Activated effector memory CD4-positive, alpha-beta T cell treated with anti-CD3 and anti-CD28 coated beads, Interleukin-2, amount 50 U/mL, for 16 hours (primary cell): ENCODE data around the gene MT1X.
"Not testable (repeated sequence)": the region's sequence is repeated elsewhere in the genome, so short reads cannot be mapped to it uniquely, and the experiment has no call there.

Source experiments
- DNase-seq: peaks from one replicate; pipeline ENCODE4 v3.0.0-alpha.2; 2020

The MT1X gene

DNA sequence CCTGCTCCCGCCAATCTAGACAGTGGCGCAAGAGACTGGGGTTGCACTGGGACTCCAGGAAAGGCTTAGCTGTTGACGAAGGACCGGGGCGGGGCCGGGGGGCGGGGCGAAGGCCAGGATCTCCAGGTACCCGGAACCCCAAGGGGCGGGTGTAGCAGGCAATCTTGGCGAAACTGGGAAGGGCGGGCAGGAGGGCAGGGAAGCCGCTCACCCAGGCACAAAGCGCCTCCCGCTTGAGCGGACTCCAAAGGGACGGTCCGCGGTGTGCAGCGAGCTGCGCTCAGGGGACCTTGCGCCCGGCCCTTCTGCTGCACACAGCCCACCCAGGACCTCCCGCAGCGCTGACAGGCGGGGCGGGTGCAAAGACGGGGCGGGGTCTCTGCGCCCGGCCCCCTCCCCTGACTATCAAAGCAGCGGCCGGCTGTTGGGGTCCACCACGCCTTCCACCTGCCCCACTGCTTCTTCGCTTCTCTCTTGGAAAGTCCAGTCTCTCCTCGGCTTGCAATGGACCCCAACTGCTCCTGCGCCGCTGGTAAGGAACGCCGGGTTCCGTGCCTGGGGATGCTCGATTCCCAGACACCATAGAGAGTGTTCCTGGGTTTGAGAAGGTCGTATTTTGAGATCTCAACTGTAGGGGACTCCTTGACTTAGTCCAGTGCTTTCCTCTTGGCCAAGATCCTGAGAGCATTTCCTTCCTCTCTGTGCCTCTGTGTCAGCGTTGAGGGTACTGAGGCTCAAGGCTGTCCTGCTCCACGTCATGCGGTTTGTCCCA is 24.5 kb upstream of the MT1X start, which contains the start of gene MT1F:
Gene MT1F, plus strand, starts transcription at position 405 of the 772 bp plus-strand sequence. Its CDS starts 100 bp downstream, at position 505.
- DNase-seq, result peak; percentile 87

DNA sequence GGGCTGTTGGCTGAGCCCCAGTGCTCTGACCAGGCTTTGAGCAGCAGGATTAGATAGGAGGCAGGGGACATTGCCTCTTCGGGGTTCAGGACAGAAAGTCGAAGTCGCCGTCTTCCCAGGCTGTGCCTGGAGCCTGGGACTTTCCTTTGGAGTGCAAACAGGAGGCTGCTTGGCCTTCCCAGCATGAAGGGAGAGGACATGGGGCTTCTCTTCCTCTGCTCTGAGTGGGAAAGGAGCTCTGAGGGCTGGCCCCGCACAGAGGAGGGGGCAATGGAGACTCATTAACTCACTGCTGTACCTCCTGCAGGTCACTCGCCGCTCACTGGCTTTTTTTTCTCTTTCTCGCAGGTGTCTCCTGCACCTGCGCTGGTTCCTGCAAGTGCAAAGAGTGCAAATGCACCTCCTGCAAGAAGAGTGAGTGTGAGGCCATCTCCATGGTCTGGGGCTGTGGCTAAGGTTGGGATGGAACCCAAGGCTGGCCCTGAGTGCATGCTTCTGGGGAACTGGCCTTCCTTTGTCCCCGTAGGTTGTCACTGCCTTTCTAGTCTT is 23.9 kb upstream of the MT1X start:
- no peak for DNase-seq

DNA sequence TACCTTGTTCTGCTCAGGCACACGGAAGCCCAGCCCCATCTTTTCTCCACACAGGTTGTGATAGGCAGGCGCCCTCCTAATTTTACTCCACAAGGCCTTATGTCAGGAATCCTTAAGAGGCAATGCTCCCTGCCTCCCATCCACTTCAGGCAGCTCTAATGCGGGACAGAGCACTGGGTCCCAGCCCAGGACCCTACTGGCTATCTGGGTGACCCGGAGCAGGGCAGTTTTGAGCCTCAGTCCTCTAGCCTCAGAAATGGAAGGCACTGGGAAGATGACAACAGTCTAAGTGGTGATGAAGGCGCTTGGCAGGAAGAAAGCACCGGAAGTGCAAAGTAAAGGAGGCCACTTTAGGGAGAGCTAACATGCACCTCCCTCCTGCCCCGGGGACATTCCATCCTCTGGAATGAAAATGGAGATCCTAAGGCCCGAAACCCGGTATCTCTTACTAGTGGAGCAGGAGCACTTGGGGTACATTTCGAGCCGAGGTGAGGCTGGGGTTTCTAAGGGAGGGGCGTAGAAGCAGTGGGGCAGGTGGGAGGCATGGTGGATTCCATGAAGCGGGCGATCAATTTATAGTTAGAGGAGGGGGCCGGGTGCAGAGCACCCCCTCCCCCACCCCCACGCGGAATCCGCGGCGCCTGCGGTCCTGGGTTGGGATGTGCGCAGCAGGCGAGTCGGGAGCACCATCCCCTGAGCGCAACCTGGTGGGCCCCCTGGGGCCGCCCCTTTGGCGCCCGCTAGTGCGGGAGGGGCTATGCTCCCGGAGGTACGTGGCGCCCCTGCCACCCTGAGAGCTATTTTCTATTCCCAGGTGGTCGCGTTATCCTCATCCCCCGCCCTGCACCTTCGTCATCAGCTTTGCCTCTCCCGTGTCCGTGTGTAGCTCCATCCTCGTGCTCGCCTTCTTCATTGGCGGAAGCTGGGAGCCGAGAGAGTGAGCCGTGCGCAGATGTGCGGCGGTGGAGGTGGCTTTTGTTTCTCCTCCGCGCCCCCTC is 19.6 kb upstream of the MT1X start:
- DNase-seq, result peak; percentile 69

DNA sequence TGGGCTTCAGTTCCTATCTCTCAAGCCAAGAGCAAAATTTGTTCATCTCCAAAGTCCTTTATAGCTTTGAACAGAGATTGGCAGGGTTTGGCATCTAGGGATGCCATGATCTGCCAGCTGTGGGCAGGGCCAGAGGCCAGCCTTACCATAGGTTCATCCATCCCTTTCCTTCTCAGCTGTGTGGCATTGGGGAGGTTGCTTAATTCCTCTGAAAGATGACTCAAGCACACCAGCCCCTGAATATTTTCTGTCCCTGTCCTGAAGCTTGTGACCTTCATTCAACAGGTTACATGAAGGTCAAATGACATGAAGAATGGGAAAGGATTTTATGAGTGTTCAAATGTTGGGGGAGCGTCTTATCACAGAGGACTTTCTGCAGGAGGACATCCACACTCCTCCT is 17.8 kb upstream of the MT1X start:
- no peak for DNase-seq

DNA sequence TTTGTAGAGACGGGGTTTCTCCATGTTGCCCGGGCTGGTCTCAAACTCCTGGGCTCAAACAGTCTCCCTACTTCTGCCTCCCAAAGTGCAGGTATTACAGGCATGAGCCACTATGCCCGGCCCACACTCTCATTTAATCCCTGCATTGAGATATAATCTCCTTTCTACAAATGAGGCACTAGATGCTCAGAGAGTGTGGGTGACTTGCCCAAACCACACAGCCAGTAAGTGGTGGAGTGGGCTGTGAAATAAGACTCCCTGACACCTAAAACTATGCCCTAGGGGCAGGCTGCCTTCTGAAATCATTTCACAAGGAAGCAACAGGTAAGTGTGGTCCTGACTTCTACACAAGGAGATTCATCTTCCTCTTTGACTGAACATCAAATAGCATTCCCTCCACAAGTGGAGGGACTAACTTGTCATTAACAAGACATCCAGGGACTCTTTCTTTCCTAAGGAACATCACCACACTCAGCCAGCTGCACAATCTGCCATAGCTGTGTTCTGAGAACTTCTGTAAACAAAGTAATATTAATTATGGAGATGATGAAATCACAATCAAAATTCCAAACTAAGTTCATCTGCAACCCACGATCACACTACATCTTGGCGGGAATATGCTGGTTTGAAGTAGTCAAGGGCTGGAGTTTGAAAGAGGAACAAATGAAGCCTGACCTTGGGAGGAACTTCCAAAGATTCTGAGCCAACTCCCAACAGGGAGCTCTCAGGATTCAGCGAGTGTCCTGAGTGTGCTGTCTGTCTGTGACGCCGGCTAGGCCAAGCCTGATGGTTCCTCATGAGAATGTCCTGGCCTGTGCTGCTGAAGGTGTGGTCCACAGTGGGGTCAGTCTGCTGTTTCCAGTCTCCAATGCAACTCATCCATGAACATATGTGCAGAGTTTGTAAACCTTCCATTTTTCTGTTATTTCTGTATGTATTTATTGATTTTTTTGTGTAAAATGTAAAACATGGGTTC is 16.7 kb upstream of the MT1X start:
- not testable (repeated sequence) for DNase-seq

DNA sequence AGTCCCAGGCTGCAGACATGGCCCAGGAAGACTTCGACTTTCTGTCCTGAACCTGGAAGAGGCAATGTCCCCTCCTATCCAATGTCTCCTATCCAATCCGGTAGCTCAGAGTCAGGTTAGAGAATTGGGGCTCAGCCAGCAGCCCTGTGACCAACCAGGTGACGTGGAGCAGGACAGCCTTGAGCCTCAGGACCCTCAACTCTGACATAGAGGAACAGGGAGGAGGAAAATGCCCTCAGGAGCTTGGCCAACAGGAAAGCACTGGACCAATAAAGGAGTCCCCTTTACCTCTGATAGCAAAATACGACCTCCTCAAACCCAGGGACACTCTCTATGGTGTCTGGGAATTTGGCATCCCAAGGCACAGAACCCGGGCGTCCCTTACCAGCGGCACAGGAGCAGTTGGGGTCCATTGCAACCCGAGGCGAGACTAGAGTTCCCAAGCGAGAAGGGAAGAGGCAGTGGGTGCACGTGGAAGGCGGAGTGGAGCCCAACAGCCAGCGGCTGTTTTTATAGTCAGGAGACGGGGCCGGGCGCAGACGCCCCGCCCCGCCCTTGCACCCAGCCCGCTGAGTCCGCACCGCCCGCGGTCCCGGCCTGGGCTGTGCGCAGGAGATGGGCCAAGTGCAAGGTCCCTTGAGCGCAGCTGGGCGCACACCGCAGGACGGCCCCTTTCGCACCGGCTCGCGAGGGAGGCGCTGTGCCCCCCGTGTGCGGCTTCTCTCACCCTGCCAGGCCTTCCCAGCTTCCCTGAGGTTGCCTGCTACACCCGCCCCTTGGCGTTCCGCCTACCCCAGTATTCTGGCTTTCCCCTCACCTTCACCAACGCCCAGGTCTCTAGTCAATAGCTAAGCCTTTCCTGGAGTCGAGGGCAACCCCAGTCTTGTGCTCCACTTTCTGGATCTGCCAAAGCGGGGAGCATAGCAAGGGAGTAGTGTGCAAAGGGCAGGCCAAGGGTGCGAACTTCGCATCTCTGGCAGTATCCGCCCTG is 14.4 kb upstream of the MT1X start, which contains the start of gene MT1G:
Gene MT1G, minus strand, starts transcription at position 485 of the 991 bp plus-strand sequence. Its CDS starts 72 bp downstream, at position 413.
- no peak for DNase-seq

DNA sequence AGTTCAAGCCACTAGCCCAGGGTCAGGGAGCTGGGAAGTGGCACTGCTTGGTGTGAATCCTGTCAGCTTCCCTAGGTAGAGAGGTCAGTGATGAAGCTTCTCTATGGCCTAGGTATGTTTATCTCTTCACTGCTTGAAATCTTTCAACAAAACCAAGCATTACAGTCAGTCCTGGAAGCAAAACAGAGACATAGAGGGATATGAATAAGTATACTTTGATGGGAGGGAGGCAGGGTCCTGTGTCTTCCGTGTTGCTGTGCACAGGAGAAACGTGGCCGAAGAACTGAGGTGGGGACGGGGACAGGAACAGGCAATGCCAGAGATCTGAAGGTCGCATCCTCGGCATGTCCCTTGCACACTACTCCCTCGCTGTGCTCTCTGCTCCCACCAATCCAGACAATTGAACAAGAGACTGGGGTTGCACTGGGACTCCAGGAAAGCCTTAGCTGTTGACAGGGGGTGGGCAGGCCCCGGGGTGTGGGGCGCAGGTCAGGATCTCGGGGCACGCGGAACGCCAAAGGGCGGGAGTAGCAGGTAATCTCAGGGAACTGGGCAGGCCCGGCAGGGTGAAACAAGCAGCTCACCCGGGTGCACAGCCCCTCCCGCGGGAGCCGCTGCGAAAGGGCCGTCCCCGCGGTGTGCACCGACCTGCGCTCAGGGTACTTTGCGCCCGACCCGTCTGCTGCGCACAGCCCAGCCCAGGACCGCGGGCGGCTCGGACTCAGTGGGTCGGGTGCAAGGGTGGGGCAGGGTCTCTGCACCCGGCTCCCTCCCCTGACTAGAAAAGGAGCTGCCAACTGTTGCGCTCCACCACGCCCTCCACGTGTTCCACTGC is 13.0 kb upstream of the MT1X start, which contains the start of gene MT1H:
Gene MT1H, plus strand, starts transcription at position 810 of the 835 bp plus-strand sequence. CDS start 71 bp downstream, outside the sequence.
- no peak for DNase-seq

DNA sequence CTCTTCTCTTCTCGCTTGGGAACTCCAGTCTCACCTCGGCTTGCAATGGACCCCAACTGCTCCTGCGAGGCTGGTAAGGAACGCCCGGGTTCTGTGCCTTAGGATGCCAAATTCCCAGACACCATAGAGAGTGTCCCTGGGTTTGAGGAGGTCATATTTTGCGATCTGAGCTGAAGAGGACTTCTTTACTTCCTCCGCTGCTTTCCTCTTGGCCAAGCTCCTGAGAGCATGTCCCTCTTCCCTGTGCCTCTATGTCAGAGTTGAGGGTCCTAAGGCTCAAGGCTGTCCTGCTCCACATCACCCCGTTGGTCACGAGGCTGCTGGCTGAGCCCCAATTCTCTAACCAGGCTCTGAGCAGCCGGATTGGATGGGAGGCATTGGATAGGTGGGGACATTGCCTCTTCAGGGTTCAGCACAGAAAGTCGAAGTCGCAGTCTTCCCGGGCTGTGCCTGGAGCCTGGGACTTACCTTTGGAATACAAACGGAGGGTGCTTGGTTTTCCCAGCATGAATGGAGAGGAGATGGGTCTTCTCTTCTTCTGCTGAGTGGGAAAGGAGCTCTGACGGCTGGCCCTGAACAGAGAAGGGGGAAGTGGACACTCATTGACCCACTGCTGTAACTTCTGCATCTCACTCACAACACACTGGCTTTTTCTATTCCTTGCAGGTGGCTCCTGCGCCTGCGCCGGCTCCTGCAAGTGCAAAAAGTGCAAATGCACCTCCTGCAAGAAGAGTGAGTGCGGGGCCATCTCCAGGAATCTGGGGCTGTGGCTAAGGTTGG is 12.2 kb upstream of the MT1X start:
- DNase-seq, result no peak

DNA sequence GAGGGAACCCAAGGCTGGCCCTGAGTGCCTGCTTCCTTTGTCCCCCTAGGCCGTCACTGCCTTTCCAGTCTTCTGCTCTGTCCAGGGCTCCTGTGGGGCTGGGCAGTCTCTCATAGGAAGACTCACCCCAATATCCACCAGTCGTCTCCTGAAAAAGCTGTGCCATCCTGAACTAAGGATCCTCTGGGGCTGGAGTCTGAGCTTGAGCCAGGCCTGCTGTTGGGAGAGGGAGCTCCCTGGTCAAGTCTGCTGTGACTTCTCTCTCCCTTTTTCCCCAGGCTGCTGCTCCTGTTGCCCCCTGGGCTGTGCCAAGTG is 11.7 kb upstream of the MT1X start:
- DNase-seq, result no peak

DNA sequence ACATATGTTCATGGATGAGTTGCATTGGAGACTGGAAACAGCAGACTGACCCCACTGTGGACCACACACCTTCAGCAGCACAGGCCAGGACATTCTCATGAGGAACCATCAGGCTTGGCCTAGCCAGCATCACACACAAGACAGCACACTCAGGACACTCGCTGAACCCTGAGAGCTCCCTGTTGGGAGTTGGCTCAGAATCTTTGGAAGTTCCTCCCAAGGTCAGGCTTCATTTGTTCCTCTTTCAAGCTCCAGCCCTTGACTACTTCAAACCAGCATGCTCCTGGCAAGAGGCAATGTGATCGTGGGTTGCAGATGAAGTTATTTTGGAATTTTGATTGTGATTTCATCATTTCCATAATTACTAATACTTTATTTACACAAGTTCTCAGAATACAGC is 10.6 kb upstream of the MT1X start:
- not testable (repeated sequence) for DNase-seq

DNA sequence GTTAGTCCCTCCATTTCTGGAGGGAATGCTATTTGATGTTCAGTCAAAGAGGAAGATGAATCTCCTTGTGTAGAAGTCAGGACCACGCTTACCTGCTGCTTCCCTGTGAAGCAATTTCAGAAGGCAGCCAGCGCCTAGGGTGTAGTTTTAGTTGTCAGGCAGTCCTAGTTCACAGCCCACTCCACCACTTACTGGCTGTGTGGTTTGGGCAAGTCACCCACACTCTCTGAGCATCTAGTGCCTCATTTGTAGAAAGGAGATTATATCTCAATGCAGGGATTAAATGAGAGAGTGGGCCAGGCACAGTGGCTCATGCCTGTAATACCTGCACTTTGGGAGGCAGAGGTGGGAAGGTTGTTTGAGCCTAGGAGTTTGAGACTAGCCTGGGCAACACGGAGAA is 10.1 kb upstream of the MT1X start:
- DNase-seq, result not testable (repeated sequence)

DNA sequence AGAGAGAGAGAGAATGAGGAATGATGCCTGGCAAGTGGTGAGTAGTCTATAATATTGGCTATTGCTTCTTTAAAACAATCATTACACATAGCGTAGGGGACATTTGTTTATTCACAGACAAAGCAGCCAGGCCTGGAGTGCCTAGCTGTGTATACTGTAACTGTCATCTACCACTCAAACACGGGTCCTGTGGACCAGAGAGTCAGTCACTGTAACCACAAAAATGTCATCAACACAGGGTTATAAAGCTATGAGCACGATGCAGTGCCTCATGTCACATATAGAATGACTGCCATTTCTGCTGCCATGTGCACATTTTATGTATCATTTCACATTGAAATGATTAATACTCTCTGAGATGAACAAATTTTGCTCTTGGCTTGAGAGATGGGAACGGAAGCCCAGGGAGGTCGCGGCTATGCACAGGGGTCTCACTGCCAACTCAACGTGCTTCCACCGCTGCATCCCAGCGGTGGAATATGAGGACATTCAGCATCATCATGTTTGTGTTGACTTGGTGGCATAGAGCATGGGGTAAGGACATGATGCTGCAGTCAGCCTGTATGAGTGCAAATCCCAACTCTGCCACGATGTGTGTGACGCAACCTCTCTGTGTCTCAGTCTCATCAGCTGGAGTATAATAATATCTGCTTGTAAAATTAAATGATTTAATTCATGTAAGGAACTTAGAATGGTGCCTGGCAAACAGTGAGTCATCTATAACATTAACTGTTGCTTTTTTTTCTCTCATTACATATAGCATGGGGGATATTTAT is 9.3 kb upstream of the MT1X start:
- no peak for DNase-seq

DNA sequence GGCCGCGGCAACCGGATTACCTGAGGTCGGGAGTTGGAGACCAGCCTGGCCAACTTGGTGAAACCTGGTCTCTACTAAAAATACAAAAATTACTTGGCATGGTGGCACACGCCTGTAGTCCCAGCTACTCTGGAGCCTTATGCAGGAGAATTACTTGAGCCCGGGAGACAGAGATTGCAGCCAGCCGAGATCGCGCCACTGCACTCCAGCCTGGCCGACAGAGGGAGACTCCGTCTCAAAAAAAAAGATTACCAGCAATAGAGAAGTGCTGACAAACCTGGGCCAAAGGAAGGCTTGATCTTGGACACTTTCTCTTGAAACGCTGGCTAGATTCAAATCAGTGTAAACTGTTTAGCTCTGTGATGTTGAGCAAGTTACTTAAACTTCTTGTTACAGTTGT is 8.3 kb upstream of the MT1X start:
- DNase-seq, result no peak

DNA sequence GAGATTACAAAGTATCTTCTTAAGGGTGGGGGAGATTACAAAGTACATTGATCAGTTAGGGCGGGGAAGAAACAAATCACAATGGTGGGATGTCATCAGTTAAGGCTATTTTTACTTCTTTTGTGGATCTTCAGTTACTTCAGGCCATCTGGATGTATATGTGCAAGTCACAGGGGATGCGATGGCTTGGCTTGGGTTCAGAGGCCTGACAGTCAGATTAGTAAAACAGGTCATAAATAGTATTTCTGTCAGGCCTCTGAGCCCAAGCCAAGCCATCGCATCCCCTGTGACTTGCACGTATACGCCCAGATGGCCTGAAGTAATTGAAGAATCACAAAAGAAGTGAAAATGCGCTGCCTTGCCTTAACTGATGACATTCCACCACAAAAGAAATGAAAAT is 7.7 kb upstream of the MT1X start:
- DNase-seq, result not testable (repeated sequence)

DNA sequence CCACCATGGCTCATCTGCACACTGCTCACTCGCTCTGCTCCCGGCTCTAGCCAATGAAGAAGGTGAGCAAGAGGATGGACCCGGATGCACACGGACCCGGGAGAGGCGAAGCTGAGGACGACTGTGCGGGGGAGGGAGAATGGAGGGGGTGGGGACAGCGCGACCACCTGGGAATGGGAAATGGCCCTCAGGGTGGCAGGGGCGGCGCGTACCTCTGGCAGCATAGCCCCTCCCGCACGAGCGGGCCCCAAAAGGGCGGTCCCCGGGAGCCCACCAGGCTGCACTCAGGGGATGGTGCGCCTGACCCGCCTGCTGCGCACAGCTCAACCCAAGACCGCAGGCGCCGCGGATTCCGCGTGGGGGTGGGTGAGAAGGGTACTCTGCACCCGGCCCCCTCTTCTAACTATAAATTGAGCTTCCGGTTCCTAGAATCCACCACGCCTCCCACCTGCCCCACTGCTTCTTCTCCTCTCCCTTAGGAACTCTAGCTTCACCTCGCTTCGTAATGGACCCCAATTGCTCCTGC is 6.5 kb upstream of the MT1X start:
- peak; percentile 77 for DNase-seq

DNA sequence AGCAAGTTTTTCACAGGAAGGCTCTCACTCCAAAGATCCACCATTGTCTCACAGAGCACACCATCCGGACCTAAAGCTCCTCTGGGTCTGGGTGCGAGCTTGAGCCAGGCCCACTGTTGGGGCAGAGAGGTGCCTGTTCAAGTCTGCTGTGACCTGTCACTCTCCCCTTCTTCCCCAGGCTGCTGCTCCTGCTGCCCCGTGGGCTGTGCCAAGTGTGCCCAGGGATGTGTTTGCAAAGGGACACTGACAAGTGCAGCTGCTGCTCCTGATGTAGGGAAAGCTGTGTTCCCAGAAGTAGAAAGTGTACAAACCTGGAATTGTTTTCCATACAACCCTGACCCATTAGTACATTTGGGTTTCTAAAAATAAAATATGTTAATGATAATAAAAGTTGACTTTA is 4.8 kb upstream of the MT1X start:
- DNase-seq, result no peak

DNA sequence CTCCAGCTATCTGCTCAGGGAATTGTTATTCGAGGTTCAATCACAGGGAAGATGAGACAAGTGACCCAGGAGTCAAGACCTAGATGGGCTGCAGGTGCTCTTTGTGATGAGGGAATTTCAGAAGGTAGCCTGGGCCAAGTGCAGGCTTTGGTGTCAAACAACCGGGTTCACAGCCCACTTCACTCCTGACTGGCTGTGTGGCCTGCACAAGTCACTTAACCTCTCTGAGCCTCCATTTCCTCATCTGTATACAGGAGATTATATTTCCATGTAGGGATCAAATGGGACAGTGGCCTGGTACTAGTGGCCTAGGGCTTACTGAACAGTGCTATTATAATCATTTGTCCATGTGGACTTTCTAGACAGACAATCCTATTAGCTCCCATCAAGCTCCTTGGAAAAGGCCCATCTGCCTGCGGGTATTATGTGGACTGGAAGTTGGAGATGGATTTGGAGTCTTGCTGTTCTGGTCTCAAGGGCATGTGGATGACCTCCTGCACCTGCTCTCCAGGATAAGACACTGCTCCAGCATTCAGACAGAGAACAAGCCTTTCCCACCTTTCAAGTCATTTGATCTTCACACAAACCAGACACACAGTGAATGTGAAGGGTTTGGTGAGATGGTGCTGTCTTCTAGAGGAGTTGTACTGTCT is 3.1 kb upstream of the MT1X start:
- DNase-seq, result no peak
